GM10847 (cell line): Measurements from ENCODE around the gene ARHGDIB.

ENCODE experiments used
- POLR2A ChIP-seq: IDR thresholded peaks from 2 replicates; pipeline ENCODE4 v1.6.1; 2011; ENCODE audit not compliant: insufficient read length; ENCODE audit errors: extremely low read depth

ARHGDIB gene

GRCh38 chr12:14962797-14963196 lies 1.4 kb upstream of the ARHGDIB start:
- TF ChIP-seq POLR2A, result no peak

- no peak for TF ChIP-seq POLR2A
Measured at GRCh38 chr12:14962153-14962539, 745 bp upstream of the ARHGDIB start.

- no peak for TF ChIP-seq POLR2A
Measured at GRCh38 chr12:14960548-14961465, 594 bp downstream of the ARHGDIB start.

GRCh38 chr12:14959916-14960496 lies 1.4 kb downstream of the ARHGDIB start:
- TF ChIP-seq POLR2A, result no peak

- TF ChIP-seq POLR2A, result no peak
Measured at GRCh38 chr12:14959463-14959862, 1.9 kb downstream of the ARHGDIB start.

GRCh38 chr12:14959126-14959440 lies 2.3 kb downstream of the ARHGDIB start:
- TF ChIP-seq POLR2A, result no peak

- no peak for TF ChIP-seq POLR2A
Measured at GRCh38 chr12:14958361-14959125, 2.9 kb downstream of the ARHGDIB start.

- no peak for TF ChIP-seq POLR2A
Measured at GRCh38 chr12:14957551-14958168, 3.7 kb downstream of the ARHGDIB start.

- no peak for TF ChIP-seq POLR2A
Measured at GRCh38 chr12:14956905-14957304, 4.5 kb downstream of the ARHGDIB start.

- no peak for TF ChIP-seq POLR2A
Measured at GRCh38 chr12:14956024-14956891, 5.1 kb downstream of the ARHGDIB start.

GRCh38 chr12:14954269-14954668 lies 7.1 kb downstream of the ARHGDIB start:
- TF ChIP-seq POLR2A, result no peak

GRCh38 chr12:14953752-14954151 lies 7.6 kb downstream of the ARHGDIB start:
- no peak for TF ChIP-seq POLR2A

- no peak for TF ChIP-seq POLR2A
Measured at GRCh38 chr12:14952299-14952921, 9.0 kb downstream of the ARHGDIB start.

- TF ChIP-seq POLR2A, result no peak
Measured at GRCh38 chr12:14951851-14952250, 9.6 kb downstream of the ARHGDIB start.
